SU-DHL-6 (cell line): ENCODE measurements around the gene PLEKHM2.

ENCODE experiments used
- H2AFZ ChIP-seq: fragments of 200-600 bp; sonication (generic); 2 replicates; pipeline ENCODE4 v1.6.1; 2014; ENCODE audit warnings: low read depth, mild to moderate bottlenecking, moderate library complexity, mixed read lengths, antibody characterized with exemption, low read length; ENCODE audit not compliant: severe bottlenecking
- H3F3A ChIP-seq: fragments of 200-600 bp; shearing (Covaris generic); 2 replicates; pipeline ENCODE4 v1.6.0; 2016; ENCODE audit warnings: antibody characterized with exemption, mild to moderate bottlenecking; ENCODE audit not compliant: insufficient read depth
- H3K27ac ChIP-seq: fragments of 200-600 bp; sonication (generic); 2 replicates; pipeline ENCODE4 v1.5.1; 2016; ENCODE audit warnings: low read depth, mild to moderate bottlenecking, low read length, moderate library complexity, mixed read lengths
- H3K27me3 ChIP-seq: fragments of 200-600 bp; sonication (generic), shearing (Covaris generic); 2 replicates; pipeline ENCODE4 v1.6.0; 2014; ENCODE audit warnings: mild to moderate bottlenecking, low read length
- H3K36me3 ChIP-seq: fragments of 200-600 bp; sonication (generic); 2 replicates; pipeline ENCODE4 v1.6.1; 2014; ENCODE audit warnings: mild to moderate bottlenecking, low read length, mixed read lengths
- H3K4me2 ChIP-seq: fragments of 300-600, 200-600 bp; shearing (Covaris generic), sonication (generic); 2 replicates; pipeline ENCODE4 v1.6.0; 2014; ENCODE audit warnings: low read length, low read depth, mild to moderate bottlenecking; ENCODE audit not compliant: poor library complexity, severe bottlenecking
- H3K4me3 ChIP-seq: fragments of 200-600 bp; sonication (generic); 2 replicates; pipeline ENCODE4 v1.5.1; 2014; ENCODE audit warnings: antibody characterized with exemption, low read length, mild to moderate bottlenecking, mixed read lengths; ENCODE audit not compliant: insufficient read depth, poor library complexity, severe bottlenecking
- H3K79me2 ChIP-seq: fragments of 200-600 bp; sonication (generic); 2 replicates; pipeline ENCODE4 v1.6.1; 2014; ENCODE audit warnings: mild to moderate bottlenecking, low read length, moderate library complexity; ENCODE audit not compliant: insufficient read depth
- H3K9ac ChIP-seq: fragments of 200-600 bp; sonication (generic); 2 replicates; pipeline ENCODE4 v1.7.0; 2014; ENCODE audit warnings: mild to moderate bottlenecking, low read length
- H3K9me2 ChIP-seq: fragments of 200-600 bp; sonication (generic); replicated peaks from 2 replicates; pipeline ENCODE4 v1.6.1; 2014; ENCODE audit warnings: low read length; ENCODE audit not compliant: insufficient read depth
- H3K9me3 ChIP-seq: fragments of 200-600 bp; sonication (generic); 2 replicates; pipeline ENCODE4 v1.6.1; 2014; ENCODE audit warnings: low read length, mixed read lengths; ENCODE audit not compliant: insufficient read depth
- H4K20me1 ChIP-seq: fragments of 200-600 bp; sonication (generic); 2 replicates; pipeline ENCODE4 v1.6.1; 2014; ENCODE audit warnings: low read depth, mild to moderate bottlenecking, antibody characterized with exemption, low read length, moderate library complexity, mixed read lengths
- CTCF ChIP-seq: fragments of 200-600 bp; sonication (generic); IDR thresholded peaks from one replicate; pipeline ENCODE4 v1.5.1; 2017; ENCODE audit warnings: antibody characterized with exemption, mild to moderate bottlenecking, low read length, moderate library complexity; ENCODE audit not compliant: insufficient read depth, poor library complexity, severe bottlenecking
- EZH2phosphoT487 ChIP-seq: fragments of 200-600 bp; sonication (generic), shearing (Covaris generic); conservative IDR thresholded peaks from 2 replicates; pipeline ENCODE4 v1.6.1; 2018; ENCODE audit warnings: mild to moderate bottlenecking, antibody characterized with exemption, low read length, moderate library complexity, mixed read lengths

The PLEKHM2 gene

GRCh38 chr1:15761366-15762128, 77.4 kb downstream of the PLEKHM2 start:
- no peaks in the 10 kb centered on the region for H3K36me3 ChIP-seq
- no peak overlapping the region for H3K27ac ChIP-seq
- H3K79me2 ChIP-seq: no peaks in the 10 kb centered on the region
- no peak overlapping the region for H2AFZ ChIP-seq
- no peaks in the 10 kb centered on the region for H3K27me3 ChIP-seq
- no peak overlapping the region for H3K4me3 ChIP-seq
- H3K9me3 ChIP-seq: no peaks in the 10 kb centered on the region
- no peaks in the 10 kb centered on the region for H3K9me2 ChIP-seq
- no peak overlapping the region for H3K9ac ChIP-seq
- TF ChIP-seq EZH2phosphoT487 (no peak), CTCF (no peak)
- H3K4me2 ChIP-seq: no peak overlapping the region
- H4K20me1 ChIP-seq: no peaks in the 10 kb centered on the region
- H3F3A ChIP-seq: no peaks in the 10 kb centered on the region

- H3K36me3 ChIP-seq: no peaks in the 10 kb centered on the region
- no peaks in the 10 kb centered on the region for H3K9me2 ChIP-seq
- no peak for TF ChIP-seq EZH2phosphoT487
- TF ChIP-seq CTCF: no peak
- no peaks in the 10 kb centered on the region for H3K27me3 ChIP-seq
- H3K4me2 ChIP-seq: no peak overlapping the region
- no peaks in the 10 kb centered on the region for H3K79me2 ChIP-seq
- no peak overlapping the region for H3K27ac ChIP-seq
- no peak overlapping the region for H3K9ac ChIP-seq
- no peak overlapping the region for H2AFZ ChIP-seq
- no peaks in the 10 kb centered on the region for H3K9me3 ChIP-seq
- H4K20me1 ChIP-seq: no peaks in the 10 kb centered on the region
- H3F3A ChIP-seq: no peaks in the 10 kb centered on the region
- H3K4me3 ChIP-seq: no peak overlapping the region
Observed at GRCh38 chr1:15762546-15762945, 78.4 kb downstream of the PLEKHM2 start.

GRCh38 chr1:15764269-15764764, 80.2 kb downstream of the PLEKHM2 start:
- no peak for TF ChIP-seq CTCF
- no peak for TF ChIP-seq EZH2phosphoT487
- no peaks in the 10 kb centered on the region for H3F3A ChIP-seq
- no peak overlapping the region for H3K4me3 ChIP-seq
- no peaks in the 10 kb centered on the region for H3K9me3 ChIP-seq
- H3K79me2 ChIP-seq: no peaks in the 10 kb centered on the region
- H4K20me1 ChIP-seq: no peaks in the 10 kb centered on the region
- H3K36me3 ChIP-seq: no peaks in the 10 kb centered on the region
- H2AFZ ChIP-seq: no peak overlapping the region
- no peak overlapping the region for H3K9ac ChIP-seq
- H3K4me2 ChIP-seq: no peak overlapping the region
- no peak overlapping the region for H3K27ac ChIP-seq
- H3K27me3 ChIP-seq: no peaks in the 10 kb centered on the region
- H3K9me2 ChIP-seq: no peaks in the 10 kb centered on the region
